ENCODE measurements around the gene USP35.

DNA sequence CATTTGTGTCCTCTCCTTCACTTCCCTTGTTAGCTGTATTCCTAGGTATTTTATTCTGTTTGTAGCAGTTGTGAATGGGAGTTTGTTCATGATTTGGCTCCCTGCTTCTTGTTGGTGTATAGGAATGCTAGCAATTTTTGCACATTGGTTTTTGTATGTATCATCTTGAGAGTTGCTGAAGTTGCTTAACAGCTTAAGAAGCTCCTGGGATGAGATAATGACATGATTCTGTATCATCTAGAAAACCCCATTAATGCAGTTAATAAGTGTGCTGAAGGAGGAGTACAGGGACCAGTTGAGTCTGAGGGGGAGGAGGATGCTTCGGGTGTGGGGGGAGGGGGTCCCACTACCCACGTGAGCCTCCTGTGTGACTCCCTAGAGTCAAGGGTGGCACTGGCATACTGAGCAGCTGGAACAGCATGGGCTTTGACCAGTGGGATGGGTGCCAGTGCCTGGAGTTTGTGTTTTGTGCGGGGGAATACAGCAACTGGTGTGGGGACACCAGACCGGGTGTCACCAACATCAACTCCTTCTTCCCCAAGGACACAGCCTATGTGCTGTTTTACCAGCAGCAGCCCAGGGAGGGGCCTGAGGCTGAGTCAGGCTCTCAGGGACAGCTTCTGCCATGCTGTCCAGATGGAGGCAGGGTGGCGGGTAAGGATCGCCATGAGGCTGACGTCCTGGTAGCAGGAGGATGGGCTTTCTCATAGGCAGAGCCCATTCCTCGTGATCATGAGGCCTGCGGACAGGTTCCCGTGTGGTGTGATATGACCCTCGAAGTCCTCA, 24.1 kb downstream of the USP35 start:
- TF ChIP-seq EZH2 (IDR thresholded peaks at IDR 0.05) (no peak), CEBPB (IDR thresholded peaks at IDR 0.05; ENCODE audit: low read depth) (no peak), SIN3A (IDR thresholded peaks at IDR 0.05; ENCODE audit: low read depth) (no peak), SRF (IDR thresholded peaks at IDR 0.05; ENCODE audit: low read depth) (no peak)
- TF ChIP-seq, protein P1, sequence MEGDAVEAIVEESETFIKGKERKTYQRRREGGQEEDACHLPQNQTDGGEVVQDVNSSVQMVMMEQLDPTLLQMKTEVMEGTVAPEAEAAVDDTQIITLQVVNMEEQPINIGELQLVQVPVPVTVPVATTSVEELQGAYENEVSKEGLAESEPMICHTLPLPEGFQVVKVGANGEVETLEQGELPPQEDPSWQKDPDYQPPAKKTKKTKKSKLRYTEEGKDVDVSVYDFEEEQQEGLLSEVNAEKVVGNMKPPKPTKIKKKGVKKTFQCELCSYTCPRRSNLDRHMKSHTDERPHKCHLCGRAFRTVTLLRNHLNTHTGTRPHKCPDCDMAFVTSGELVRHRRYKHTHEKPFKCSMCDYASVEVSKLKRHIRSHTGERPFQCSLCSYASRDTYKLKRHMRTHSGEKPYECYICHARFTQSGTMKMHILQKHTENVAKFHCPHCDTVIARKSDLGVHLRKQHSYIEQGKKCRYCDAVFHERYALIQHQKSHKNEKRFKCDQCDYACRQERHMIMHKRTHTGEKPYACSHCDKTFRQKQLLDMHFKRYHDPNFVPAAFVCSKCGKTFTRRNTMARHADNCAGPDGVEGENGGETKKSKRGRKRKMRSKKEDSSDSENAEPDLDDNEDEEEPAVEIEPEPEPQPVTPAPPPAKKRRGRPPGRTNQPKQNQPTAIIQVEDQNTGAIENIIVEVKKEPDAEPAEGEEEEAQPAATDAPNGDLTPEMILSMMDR (IDR thresholded peaks at IDR 0.05 in 2 of 3, conservative IDR thresholded peaks at IDR 0.05 in 1 of 3; ENCODE audit: borderline replicate concordance in 1 of 3, insufficient read depth in 1 of 3, low read depth in 2 of 3, low read length in 2 of 3), result no peak
